Activated CD4-positive, alpha-beta T cell treated with anti-CD3 and anti-CD28 coated beads for 24 hours (primary cell): ENCODE measurements around the gene MSI1.
A peak's percentile ranks its signal among the peaks of the same experiment; 100 is the strongest.

Experiments used
- DNase-seq, 2 donors: peaks; one replicate each; pipeline ENCODE4 v3.0.0-alpha.2; 2020; ENCODE audit warnings: low read depth in 2 of 2

MSI1 gene

GRCh38 chr12:120376934-120377572 lies 8.1 kb upstream of the MSI1 start:
- DNase-seq = no peak

GRCh38 chr12:120376416-120376815 lies 7.5 kb upstream of the MSI1 start:
- no peak for DNase-seq

GRCh38 chr12:120376009-120376408 lies 7.0 kb upstream of the MSI1 start:
- no peak for DNase-seq

- no peak for DNase-seq
Measured at GRCh38 chr12:120373683-120374082, 4.7 kb upstream of the MSI1 start.

GRCh38 chr12:120370343-120371243 lies 1.6 kb upstream of the MSI1 start:
- no peak for DNase-seq

GRCh38 chr12:120369603-120370342 lies 809 bp upstream of the MSI1 start:
- no peak for DNase-seq

- DNase-seq = peak in 1 of 2 donors; percentile 35
Measured at GRCh38 chr12:120367924-120368788, 808 bp downstream of the MSI1 start.

GRCh38 chr12:120367233-120367923 lies 1.6 kb downstream of the MSI1 start:
- DNase-seq = no peak

- no peak for DNase-seq
Measured at GRCh38 chr12:120366845-120367232, 2.1 kb downstream of the MSI1 start.

GRCh38 chr12:120366341-120366705 lies 2.6 kb downstream of the MSI1 start:
- no peak for DNase-seq

- DNase-seq = no peak
Measured at GRCh38 chr12:120365675-120366340, 3.2 kb downstream of the MSI1 start.

- DNase-seq = no peak
Measured at GRCh38 chr12:120364487-120364886, 4.5 kb downstream of the MSI1 start.

GRCh38 chr12:120363274-120363855 lies 5.6 kb downstream of the MSI1 start:
- no peak for DNase-seq

- no peak for DNase-seq
Measured at GRCh38 chr12:120362516-120363273, 6.3 kb downstream of the MSI1 start.

GRCh38 chr12:120361506-120362208 lies 7.3 kb downstream of the MSI1 start:
- DNase-seq = no peak

GRCh38 chr12:120359128-120359527 lies 9.8 kb downstream of the MSI1 start:
- DNase-seq = no peak

GRCh38 chr12:120358412-120359100 lies 10.4 kb downstream of the MSI1 start:
- DNase-seq = no peak

GRCh38 chr12:120357104-120357503 lies 11.9 kb downstream of the MSI1 start:
- DNase-seq = no peak
